ENCODE data around the gene NSA2. TPM values are rescaled to one million over a fixed set of nuclear protein-coding genes. Genes with fewer than 3 reads are reported as not detected.

Gene NSA2
- total RNA-seq, 1 donor, result 20.5 TPM

GRCh38 chr5:74810915-74811314 is 43.9 kb downstream of the NSA2 start:
- DNase-seq (ENCODE audit: low read depth in 2 of 3, low spot score in 2 of 3), result no peak

- no peak for DNase-seq (ENCODE audit: low read depth in 2 of 3, low spot score in 2 of 3)
These were observed 49.8 kb downstream of the NSA2 start for GRCh38 chr5:74816875-74817274.

GRCh38 chr5:74822288-74822687 is 55.2 kb downstream of the NSA2 start:
- no peak for DNase-seq (ENCODE audit: low read depth in 2 of 3, low spot score in 2 of 3)

GRCh38 chr5:74829413-74829812 is 62.4 kb downstream of the NSA2 start:
- no peak for DNase-seq (ENCODE audit: low read depth in 2 of 3, low spot score in 2 of 3)

Small RNAs within 50 kb of the gene (small RNA-seq; reads per million reads assigned to genes)
- not detected for gene RNU6-658P

Other genes with a start within 250 kb of the NSA2 start
- gene ENC1, start 126.5 kb upstream of the NSA2 start, total RNA-seq, result 3.5 TPM
- gene HEXB, start 82.0 kb upstream of the NSA2 start, total RNA-seq, result 83.2 TPM
- 17.5 TPM for gene GFM2, start 132 bp upstream of the NSA2 start, total RNA-seq
- 13.7 TPM for gene FAM169A, start 99.1 kb downstream of the NSA2 start, total RNA-seq